Common myeloid progenitor, CD34-positive (primary cell): Measurements from ENCODE around the gene ZAR1L.

Experiments used
- CTCF ChIA-PET: fragments of 350-600 bp; sonication (Branson Sonifier 250); formaldehyde crosslinking; loops from one replicate; lab custom pipeline; 2021; ENCODE audit warnings: antibody characterized with exemption; lab: Charles Lee
- POLR2A ChIA-PET: fragments of 350-600 bp; sonication (Branson Sonifier 250); formaldehyde crosslinking; loops from one replicate; lab custom pipeline; 2021; ENCODE audit warnings: antibody characterized with exemption; lab: Charles Lee
- DNase-seq, 3 donors: peaks; one replicate each; pipeline versions ENCODE4 v3.0.0 to v3.0.0-alpha.2; 2013
- H3K27ac ChIP-seq, 2 experiments: 1 replicate in 1 of 2; 2 replicates in 1 of 2; pipeline ENCODE4 v1.7.0; 2013; ENCODE audit warnings: inconsistent platforms in 2 of 2, low read length in 2 of 2, mild to moderate bottlenecking in 2 of 2, low read depth in 1 of 2, moderate library complexity in 1 of 2; ENCODE audit not compliant: severe bottlenecking in 2 of 2, insufficient read depth in 1 of 2, poor library complexity in 1 of 2
- H3K27me3 ChIP-seq, 5 experiments: replicated peaks in 2 of 5; 1 replicate in 3 of 5; 2 replicates in 2 of 5; pipeline versions ENCODE4 v1.6.1 to v1.7.0; 2013; ENCODE audit warnings: low read length in 4 of 5, mild to moderate bottlenecking in 2 of 5, moderate library complexity in 2 of 5, inconsistent platforms in 1 of 5; ENCODE audit not compliant: insufficient read depth in 5 of 5, control insufficient read depth in 4 of 5
- H3K36me3 ChIP-seq, 4 experiments: 1 replicate in 2 of 4; 2 replicates in 2 of 4; pipeline versions ENCODE4 v1.6.1 to v1.7.0; 2013; ENCODE audit warnings: low read length in 3 of 4, control low read depth in 1 of 4, mild to moderate bottlenecking in 1 of 4; ENCODE audit not compliant: control insufficient read depth in 4 of 4, insufficient read depth in 4 of 4
- H3K4me1 ChIP-seq, 4 experiments: 1 replicate in 3 of 4; 2 replicates in 1 of 4; pipeline versions ENCODE4 v1.6.1 to v1.7.1; 2013; ENCODE audit warnings: low read length in 3 of 4, mild to moderate bottlenecking in 3 of 4, control low read depth in 1 of 4, inconsistent platforms in 1 of 4, moderate library complexity in 1 of 4; ENCODE audit not compliant: control insufficient read depth in 4 of 4, insufficient read depth in 4 of 4; ENCODE audit errors: control extremely low read depth in 1 of 4
- H3K4me3 ChIP-seq, 7 experiments: 1 replicate in 4 of 7; 2 replicates in 3 of 7; pipeline versions ENCODE4 v1.5.1 to v1.7.0; 2013; ENCODE audit warnings: mild to moderate bottlenecking in 7 of 7, low read length in 6 of 7, moderate library complexity in 6 of 7, inconsistent platforms in 2 of 7, low read depth in 2 of 7, control low read depth in 1 of 7; ENCODE audit not compliant: insufficient read depth in 4 of 7, control insufficient read depth in 1 of 7; ENCODE audit errors: extremely low read depth in 1 of 7
- H3K9me3 ChIP-seq, 5 experiments: 1 replicate in 4 of 5; 2 replicates in 1 of 5; pipeline versions ENCODE4 v1.6.1 to v1.7.1; 2013; ENCODE audit warnings: low read length in 4 of 5, mild to moderate bottlenecking in 2 of 5, inconsistent platforms in 1 of 5, low read depth in 1 of 5, moderate library complexity in 1 of 5; ENCODE audit not compliant: control insufficient read depth in 4 of 5, insufficient read depth in 2 of 5; ENCODE audit errors: control extremely low read depth in 1 of 5
- WGBS: methylation state at CpG from one replicate; pipeline ENCODE4 v1.1.5; 2013; ENCODE audit not compliant: insufficient coverage; 5-methylcytosine and 5-hydroxymethylcytosine counted together

ZAR1L gene

GRCh38 chr13:32316028-32316339 lies 821 bp upstream of the ZAR1L start:
- 0% methylated on average over 9 of the region's 13 CpGs for WGBS
- CTCF ChIA-PET = interaction anchor here (0.8 to 1.4 kb wide), 3 partner anchors 13 to 15 kb away, joined by 3 to 4 read pairs (median 3); no protein-coding TSS in a partner anchor
- no peak for DNase-seq
- Histone ChIP-seq H3K36me3 (peaks cover 0 to 15% (median 6%) of the 10 kb centered on the region in 4 experiments), H3K9me3 (no peaks in the 10 kb centered on the region), H3K4me1 (peaks cover 9 to 22% (median 20%) of the 10 kb centered on the region in 4 experiments), H3K27ac (peak overlapping the region; percentile 98 to 99), H3K27me3 (no peaks in the 10 kb centered on the region), H3K4me3 (peak overlapping the region; percentile 63 to 91 (median 88))
- POLR2A ChIA-PET = no interaction called here

DNA sequence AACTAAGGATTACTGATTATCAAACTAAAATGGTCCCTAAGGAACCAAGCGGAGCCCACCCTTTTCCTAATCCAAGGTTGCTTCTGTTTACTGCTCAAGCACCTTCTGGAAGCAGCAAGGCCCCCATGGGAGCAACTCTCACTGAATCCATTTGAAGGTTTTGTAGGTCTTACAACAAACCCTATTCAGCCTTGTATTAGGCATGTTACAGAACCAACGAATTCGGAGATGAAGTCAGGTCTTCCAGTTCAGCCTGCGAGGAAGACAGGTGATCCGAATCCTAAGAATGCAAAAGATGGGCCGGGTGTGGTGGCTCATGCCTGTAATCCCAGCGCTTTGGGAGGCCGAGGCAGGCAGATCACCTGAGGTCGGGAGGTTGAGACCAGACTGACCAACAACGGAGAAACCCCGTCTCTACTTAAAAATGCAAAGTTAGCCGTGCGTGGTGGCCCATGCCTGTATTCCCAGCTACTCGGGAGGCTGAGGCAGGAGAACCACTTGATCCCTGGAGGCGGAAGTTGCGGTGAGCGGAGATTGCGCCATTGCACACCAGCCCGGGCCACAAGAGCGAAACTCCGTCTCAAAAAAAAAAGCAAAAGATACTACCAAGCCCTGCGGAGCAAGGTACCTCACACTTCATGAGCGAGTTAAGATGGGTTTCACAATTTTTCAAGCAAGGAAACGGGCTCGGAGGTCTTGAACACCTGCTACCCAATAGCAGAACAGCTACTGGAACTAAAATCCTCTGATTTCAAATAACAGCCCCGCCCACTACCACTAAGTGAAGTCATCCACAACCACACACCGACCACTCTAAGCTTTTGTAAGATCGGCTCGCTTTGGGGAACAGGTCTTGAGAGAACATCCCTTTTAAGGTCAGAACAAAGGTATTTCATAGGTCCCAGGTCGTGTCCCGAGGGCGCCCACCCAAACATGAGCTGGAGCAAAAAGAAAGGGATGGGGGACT lies 609 bp downstream of the ZAR1L start:
- Histone ChIP-seq H3K36me3 (peaks cover 0 to 5% (median 0%) of the 10 kb centered on the region in 4 experiments), H3K27ac (peak overlapping the region; percentile 98 to 99), H3K9me3 (no peaks in the 10 kb centered on the region), H3K27me3 (no peaks in the 10 kb centered on the region), H3K4me3 (peak overlapping the region; percentile 63 to 91 (median 88)), H3K4me1 (peaks cover 14 to 30% (median 26%) of the 10 kb centered on the region in 4 experiments)
- CTCF ChIA-PET = interaction anchor here (0.7 to 1.7 kb wide), 7 partner anchors 9 to 68 kb away, joined by 3 read pairs; no protein-coding TSS in a partner anchor
- WGBS = 76% methylated on average over 27 of the region's 32 CpGs
- POLR2A ChIA-PET = no interaction called here
- DNase-seq = peak; percentile 83 to 94 (median 94)

- H3K4me1 ChIP-seq = peaks cover 14 to 27% (median 26%) of the 10 kb centered on the region in 4 experiments
- no peaks in the 10 kb centered on the region for H3K36me3 ChIP-seq
- H3K9me3 ChIP-seq = no peaks in the 10 kb centered on the region
- no peak overlapping the region for H3K4me3 ChIP-seq
- no peak overlapping the region for H3K27ac ChIP-seq
- POLR2A ChIA-PET = interaction anchor here (0.6 kb wide), 1 partner anchor 11 kb away, joined by 3 read pairs; no protein-coding TSS in a partner anchor
- H3K27me3 ChIP-seq = no peaks in the 10 kb centered on the region
- DNase-seq = no peak
- WGBS = 97% methylated on average over 36 of the region's 36 CpGs
- CTCF ChIA-PET = interaction anchor here (0.7 to 1.5 kb wide), 5 partner anchors 8 to 486 kb away, joined by 3 read pairs; no protein-coding TSS in a partner anchor
These were observed 3.8 kb downstream of the ZAR1L start for GRCh38 chr13:32311188-32311897.

GRCh38 chr13:32310134-32310706 lies 4.9 kb downstream of the ZAR1L start:
- H3K36me3 ChIP-seq = no peaks in the 10 kb centered on the region
- ChIA-PET CTCF (interaction anchor here (1.0 kb wide), 1 partner anchor 65 kb away, joined by 3 read pairs; no protein-coding TSS in a partner anchor), POLR2A (interaction anchor here (0.6 kb wide), 1 partner anchor 10 kb away, joined by 3 read pairs; no protein-coding TSS in a partner anchor)
- H3K27me3 ChIP-seq = no peaks in the 10 kb centered on the region
- H3K4me1 ChIP-seq = peaks cover 11 to 23% (median 20%) of the 10 kb centered on the region in 4 experiments
- peak; percentile 57 to 78 (median 74) for DNase-seq
- no peak overlapping the region for H3K27ac ChIP-seq
- WGBS = 54% methylated on average over 11 of the region's 12 CpGs
- H3K4me3 ChIP-seq = peak overlapping the region in 4 of 7 experiments; percentile 17 to 52 (median 42)
- H3K9me3 ChIP-seq = no peaks in the 10 kb centered on the region

DNA sequence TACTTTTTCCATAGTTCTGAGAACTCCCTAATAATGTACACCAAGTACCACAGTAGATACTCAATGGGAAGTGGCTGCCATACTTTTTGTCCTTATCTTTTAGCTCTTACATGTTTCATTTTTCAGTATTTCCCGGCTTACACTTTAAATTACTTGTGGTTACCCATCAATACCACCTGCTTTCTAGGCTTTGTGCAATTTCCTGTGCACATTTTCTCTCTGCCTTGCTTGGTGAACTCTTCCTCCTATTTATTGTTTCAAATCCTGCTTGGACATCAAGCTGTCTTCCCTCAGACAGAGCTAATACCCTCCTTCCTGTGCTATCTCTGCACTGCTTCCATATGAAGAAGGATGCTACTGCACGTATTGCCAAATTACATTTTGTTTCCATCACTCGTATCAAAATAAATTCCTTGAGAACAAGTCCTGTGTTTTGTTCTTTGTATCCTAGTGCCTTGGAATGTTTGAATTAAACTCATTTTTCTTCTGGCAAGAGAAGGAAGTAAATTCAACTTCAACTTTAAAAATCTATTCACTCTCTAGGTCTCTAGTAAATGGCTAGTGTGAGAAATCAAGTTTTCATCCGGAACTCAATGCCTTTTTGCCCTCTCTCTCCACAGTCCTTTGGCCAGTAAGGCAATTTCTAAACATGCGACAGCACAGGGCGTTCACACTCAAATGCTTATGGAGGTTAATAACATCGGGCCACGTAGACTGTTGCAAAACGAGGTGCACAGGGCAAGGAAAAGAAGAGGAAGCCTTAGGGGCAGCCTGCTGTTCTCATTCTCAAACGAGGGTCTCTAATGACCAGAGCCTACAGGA lies 5.6 kb downstream of the ZAR1L start:
- peak overlapping the region in 4 of 7 experiments; percentile 17 to 52 (median 42) for H3K4me3 ChIP-seq
- H3K9me3 ChIP-seq = no peaks in the 10 kb centered on the region
- ChIA-PET CTCF (interaction anchor here (0.8 to 1.0 kb wide), 4 partner anchors 8 to 27 kb away, joined by 3 to 6 read pairs (median 4); no protein-coding TSS in a partner anchor), POLR2A (no interaction called here)
- DNase-seq = peak in 2 of 3 donors; percentile 55 to 57
- no peaks in the 10 kb centered on the region for H3K36me3 ChIP-seq
- H3K27ac ChIP-seq = no peak overlapping the region
- WGBS = 29% methylated on average over 7 of the region's 10 CpGs
- H3K27me3 ChIP-seq = no peaks in the 10 kb centered on the region
- H3K4me1 ChIP-seq = peaks cover 11 to 16% (median 14%) of the 10 kb centered on the region in 4 experiments

DNA sequence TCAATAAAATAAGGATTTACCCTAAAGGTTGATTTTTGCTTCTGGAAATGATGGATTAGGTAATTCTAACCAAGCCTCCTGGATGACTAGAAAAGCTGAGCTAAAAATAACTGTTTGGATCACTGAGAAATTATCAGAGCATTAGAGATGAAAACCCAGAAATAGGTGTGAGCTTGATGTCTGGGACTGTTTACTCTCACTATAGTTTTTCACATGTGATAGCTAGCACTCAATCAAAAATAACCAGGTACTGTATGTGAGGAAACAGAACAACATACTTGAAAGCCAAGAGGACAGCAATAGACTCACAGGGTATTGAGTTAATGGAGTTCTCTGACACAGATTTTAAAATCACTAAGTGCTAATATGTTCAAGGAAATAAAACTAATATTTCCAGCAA lies 9.5 kb downstream of the ZAR1L start:
- Histone ChIP-seq H3K36me3 (no peaks in the 10 kb centered on the region), H3K4me1 (peaks cover 11 to 16% (median 16%) of the 10 kb centered on the region in 4 experiments), H3K27me3 (peaks cover 0 to 2% (median 0%) of the 10 kb centered on the region in 5 experiments), H3K9me3 (no peaks in the 10 kb centered on the region), H3K4me3 (no peak overlapping the region), H3K27ac (no peak overlapping the region)
- DNase-seq = no peak
- ChIA-PET POLR2A (no interaction called here), CTCF (interaction anchor here (0.9 to 1.9 kb wide), 6 partner anchors 9 to 285 kb away, joined by 3 to 4 read pairs (median 3); no protein-coding TSS in a partner anchor)
